HG03064 (cell line): ENCODE measurements around the gene EIF5B.
"Not testable (repeated sequence)": the region's sequence is repeated elsewhere in the genome, so short reads cannot be mapped to it uniquely, and the experiment has no call there.

Experiments used
- ATAC-seq: cut with Tn5 transposase; IDR thresholded peaks from one replicate; pipeline ENCODE4 v1.9.1; 2021; ENCODE audit warnings: low read depth; ENCODE audit not compliant: unreplicated experiment

EIF5B gene

GRCh38 chr2:99337113-99338028, at the start of gene EIF5B:
Gene EIF5B, plus strand, starts transcription at chr2:99337389. Its CDS starts 166 bp downstream, at chr2:99337555.
- ATAC-seq, result peak; percentile 60

GRCh38 chr2:99297994-99298393, 39.2 kb upstream of the EIF5B start:
- no peak for ATAC-seq

- ATAC-seq, result no peak
Measured at GRCh38 chr2:99299580-99299979, 37.6 kb upstream of the EIF5B start.

GRCh38 chr2:99301097-99301496, 36.1 kb upstream of the EIF5B start, which contains the start of gene LYG1:
Gene LYG1, minus strand, starts transcription at chr2:99301197. Its CDS starts 5,527 bp downstream, at chr2:99295670.
- not testable (repeated sequence) for ATAC-seq

- no peak for ATAC-seq
Measured at GRCh38 chr2:99317161-99317872, 19.9 kb upstream of the EIF5B start.

GRCh38 chr2:99317873-99318200, 19.4 kb upstream of the EIF5B start:
- not testable (repeated sequence) for ATAC-seq

- no peak for ATAC-seq
Measured at GRCh38 chr2:99325384-99325783, 11.8 kb upstream of the EIF5B start.

- ATAC-seq, result peak; percentile 61
Measured at GRCh38 chr2:99335911-99336803, 1.0 kb upstream of the EIF5B start, which contains the start of gene TXNDC9. Gene TXNDC9, minus strand, starts transcription at chr2:99336333. Its CDS starts 3,123 bp downstream, at chr2:99333210.

GRCh38 chr2:99336804-99337112, 431 bp upstream of the EIF5B start:
- ATAC-seq, result peak; percentile 1

GRCh38 chr2:99338029-99338585, 918 bp downstream of the EIF5B start:
- ATAC-seq, result no peak

- no peak for ATAC-seq
Measured at GRCh38 chr2:99340669-99341236, 3.6 kb downstream of the EIF5B start.

- ATAC-seq, result no peak
Measured at GRCh38 chr2:99342536-99342935, 5.3 kb downstream of the EIF5B start.

- not testable (repeated sequence) for ATAC-seq
Measured at GRCh38 chr2:99345446-99345845, 8.3 kb downstream of the EIF5B start.

GRCh38 chr2:99346218-99346617, 9.0 kb downstream of the EIF5B start:
- no peak for ATAC-seq

- ATAC-seq, result no peak
Measured at GRCh38 chr2:99348173-99348572, 11.0 kb downstream of the EIF5B start.

GRCh38 chr2:99350194-99350593, 13.0 kb downstream of the EIF5B start:
- ATAC-seq, result no peak

GRCh38 chr2:99354070-99354469, 16.9 kb downstream of the EIF5B start:
- ATAC-seq, result no peak

- not testable (repeated sequence) for ATAC-seq
Measured at GRCh38 chr2:99354825-99355224, 17.6 kb downstream of the EIF5B start.

GRCh38 chr2:99356853-99357252, 19.7 kb downstream of the EIF5B start:
- ATAC-seq, result no peak

- ATAC-seq, result no peak
Measured at GRCh38 chr2:99365661-99366060, 28.5 kb downstream of the EIF5B start.
